ENCODE data around the gene TJP3.

GRCh38 chr19:3770136-3770999 lies 62.2 kb downstream of the TJP3 start:
- TF ChIP-seq, protein P1, sequence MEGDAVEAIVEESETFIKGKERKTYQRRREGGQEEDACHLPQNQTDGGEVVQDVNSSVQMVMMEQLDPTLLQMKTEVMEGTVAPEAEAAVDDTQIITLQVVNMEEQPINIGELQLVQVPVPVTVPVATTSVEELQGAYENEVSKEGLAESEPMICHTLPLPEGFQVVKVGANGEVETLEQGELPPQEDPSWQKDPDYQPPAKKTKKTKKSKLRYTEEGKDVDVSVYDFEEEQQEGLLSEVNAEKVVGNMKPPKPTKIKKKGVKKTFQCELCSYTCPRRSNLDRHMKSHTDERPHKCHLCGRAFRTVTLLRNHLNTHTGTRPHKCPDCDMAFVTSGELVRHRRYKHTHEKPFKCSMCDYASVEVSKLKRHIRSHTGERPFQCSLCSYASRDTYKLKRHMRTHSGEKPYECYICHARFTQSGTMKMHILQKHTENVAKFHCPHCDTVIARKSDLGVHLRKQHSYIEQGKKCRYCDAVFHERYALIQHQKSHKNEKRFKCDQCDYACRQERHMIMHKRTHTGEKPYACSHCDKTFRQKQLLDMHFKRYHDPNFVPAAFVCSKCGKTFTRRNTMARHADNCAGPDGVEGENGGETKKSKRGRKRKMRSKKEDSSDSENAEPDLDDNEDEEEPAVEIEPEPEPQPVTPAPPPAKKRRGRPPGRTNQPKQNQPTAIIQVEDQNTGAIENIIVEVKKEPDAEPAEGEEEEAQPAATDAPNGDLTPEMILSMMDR (conservative IDR thresholded peaks at IDR 0.05; ENCODE audit: low read depth in 2 of 2): no peak
- TF ChIP-seq EZH2 (IDR thresholded peaks at IDR 0.05; ENCODE audit: low read depth, unreplicated experiment) (no peak), CREB1 (CRISPR knock-in tag; IDR thresholded peaks at IDR 0.05; ENCODE audit: low read depth) (no peak), POLR2AphosphoS5 (IDR thresholded peaks at IDR 0.05; ENCODE audit: low read depth) (no peak), ZNF114 (CRISPR knock-in tag; IDR thresholded peaks at IDR 0.05) (no peak), EZH2phosphoT487 (IDR thresholded peaks at IDR 0.05; ENCODE audit: unreplicated experiment) (no peak), REST (IDR thresholded peaks at IDR 0.05; ENCODE audit: unreplicated experiment) (no peak), NANOG (IDR thresholded peaks at IDR 0.05; ENCODE audit: borderline replicate concordance) (no peak), STAT1 (IDR thresholded peaks at IDR 0.05; ENCODE audit: unreplicated experiment) (no peak)

Data from GM23338 (cell line).